Measurements from ENCODE around the gene SNTG2.

The SNTG2 gene

GRCh38 chr2:1070601-1071000 is 120.0 kb downstream of the SNTG2 start:
- Histone ChIP-seq H3K9me3 (ENCODE audit: control insufficient read depth, insufficient read depth, low read length) (peaks cover 4% of the 10 kb centered on the region; the same call in 1 of the 2 replicates), H3K4me2 (ENCODE audit: low read length) (no peak overlapping the region), H3K27ac (ENCODE audit: low read depth, low read length) (no peak overlapping the region), H3K79me2 (ENCODE audit: control insufficient read depth, low read length) (no peaks in the 10 kb centered on the region), H3K36me3 (ENCODE audit: control insufficient read depth, low read length) (no peaks in the 10 kb centered on the region), H4K20me1 (ENCODE audit: control insufficient read depth, insufficient read depth, low read depth, low read length) (no peaks in the 10 kb centered on the region), H3K4me1 (ENCODE audit: control insufficient read depth, low read length) (no peaks in the 10 kb centered on the region), H3K27me3 (ENCODE audit: control insufficient read depth, low read length) (no peaks in the 10 kb centered on the region), H3F3A (ENCODE audit: control insufficient read depth, insufficient read depth) (no peaks in the 10 kb centered on the region), H3K4me3 (ENCODE audit: low read length) (no peak overlapping the region), H3K9me2 (replicated peaks; ENCODE audit: control insufficient read depth, low read length) (no peaks in the 10 kb centered on the region)
- no peak for TF ChIP-seq EZH2phosphoT487 (IDR thresholded peaks at IDR 0.05; ENCODE audit: borderline replicate concordance, low read length)
- no peak for TF ChIP-seq CTCF (IDR thresholded peaks at IDR 0.05; ENCODE audit: low read depth, low read length, poor library complexity, severe bottlenecking)

- no peaks in the 10 kb centered on the region for H4K20me1 ChIP-seq (ENCODE audit: control insufficient read depth, insufficient read depth, low read depth, low read length)
- no peaks in the 10 kb centered on the region for H3K79me2 ChIP-seq (ENCODE audit: control insufficient read depth, low read length)
- no peaks in the 10 kb centered on the region for H3K9me2 ChIP-seq (replicated peaks; ENCODE audit: control insufficient read depth, low read length)
- no peak overlapping the region for H3K4me3 ChIP-seq (ENCODE audit: low read length)
- no peaks in the 10 kb centered on the region for H3K4me1 ChIP-seq (ENCODE audit: control insufficient read depth, low read length)
- no peaks in the 10 kb centered on the region for H3K27me3 ChIP-seq (ENCODE audit: control insufficient read depth, low read length)
- H3K27ac ChIP-seq (ENCODE audit: low read depth, low read length): no peak overlapping the region
- no peaks in the 10 kb centered on the region for H3F3A ChIP-seq (ENCODE audit: control insufficient read depth, insufficient read depth)
- TF ChIP-seq EZH2phosphoT487 (IDR thresholded peaks at IDR 0.05; ENCODE audit: borderline replicate concordance, low read length) (no peak), CTCF (IDR thresholded peaks at IDR 0.05; ENCODE audit: low read depth, low read length, poor library complexity, severe bottlenecking) (no peak)
- H3K36me3 ChIP-seq (ENCODE audit: control insufficient read depth, low read length): no peaks in the 10 kb centered on the region
- H3K4me2 ChIP-seq (ENCODE audit: low read length): no peak overlapping the region
- peaks cover 4% of the 10 kb centered on the region; the same call in 1 of the 2 replicates for H3K9me3 ChIP-seq (ENCODE audit: control insufficient read depth, insufficient read depth, low read length)
These were observed 121.0 kb downstream of the SNTG2 start for GRCh38 chr2:1071650-1072049.

- H3K4me1 ChIP-seq (ENCODE audit: control insufficient read depth, low read length): no peaks in the 10 kb centered on the region
- H4K20me1 ChIP-seq (ENCODE audit: control insufficient read depth, insufficient read depth, low read depth, low read length): no peaks in the 10 kb centered on the region
- H3K27me3 ChIP-seq (ENCODE audit: control insufficient read depth, low read length): no peaks in the 10 kb centered on the region
- no peaks in the 10 kb centered on the region for H3K36me3 ChIP-seq (ENCODE audit: control insufficient read depth, low read length)
- H3K4me3 ChIP-seq (ENCODE audit: low read length): no peak overlapping the region
- H3K27ac ChIP-seq (ENCODE audit: low read depth, low read length): no peak overlapping the region
- no peaks in the 10 kb centered on the region for H3K79me2 ChIP-seq (ENCODE audit: control insufficient read depth, low read length)
- H3F3A ChIP-seq (ENCODE audit: control insufficient read depth, insufficient read depth): no peaks in the 10 kb centered on the region
- no peak overlapping the region for H3K4me2 ChIP-seq (ENCODE audit: low read length)
- no peaks in the 10 kb centered on the region for H3K9me2 ChIP-seq (replicated peaks; ENCODE audit: control insufficient read depth, low read length)
- no peak for TF ChIP-seq EZH2phosphoT487 (IDR thresholded peaks at IDR 0.05; ENCODE audit: borderline replicate concordance, low read length)
- TF ChIP-seq CTCF (IDR thresholded peaks at IDR 0.05; ENCODE audit: low read depth, low read length, poor library complexity, severe bottlenecking): no peak
- H3K9me3 ChIP-seq (ENCODE audit: control insufficient read depth, insufficient read depth, low read length): peaks cover 4% of the 10 kb centered on the region; the same call in 1 of the 2 replicates
These were observed 121.6 kb downstream of the SNTG2 start for GRCh38 chr2:1072250-1072649.

Measured in DOHH2 (cell line).